Transverse colon (tissue), 4 donors: ENCODE data around the gene PARN. TPM values are rescaled to one million over a fixed set of nuclear protein-coding genes. Genes with fewer than 3 reads are reported as not detected.

ENCODE experiments used
- DNase-seq: peaks from one replicate; pipeline ENCODE4 v3.0.0-alpha.2; 2019
- H3K27ac ChIP-seq, 4 donors: fragments of 200-600 bp; sonication (generic); 2 replicates each; pipeline ENCODE4 v1.5.1; 2016 to 2018; ENCODE audit warnings: inconsistent platforms in 4 of 4
- H3K27me3 ChIP-seq: fragments of 200-600 bp; sonication (generic); 2 replicates; pipeline ENCODE4 v1.5.1; 2017; ENCODE audit warnings: inconsistent platforms
- H3K36me3 ChIP-seq, 4 donors: fragments of 200-600 bp; sonication (generic); 2 replicates each; pipeline ENCODE4 v1.5.1; 2017 to 2019; ENCODE audit warnings: inconsistent platforms in 4 of 4
- H3K4me1 ChIP-seq, 4 donors: fragments of 200-600 bp; sonication (generic); 2 replicates each; pipeline ENCODE4 v1.5.1; 2017 to 2020; ENCODE audit warnings: inconsistent platforms in 4 of 4
- H3K4me3 ChIP-seq, 4 donors: fragments of 200-600 bp; sonication (generic); 1 replicate in 1 of 4; 2 replicates in 3 of 4; pipeline versions ENCODE4 v1.5.1 to v1.6.1; 2017 to 2019; ENCODE audit warnings: inconsistent platforms in 4 of 4
- H3K9me3 ChIP-seq, 2 donors: fragments of 200-600 bp; sonication (generic); 2 replicates each; pipeline ENCODE4 v1.5.1; 2017 to 2019; ENCODE audit warnings: inconsistent platforms in 2 of 2
- CTCF ChIP-seq, 5 experiments: fragments of 200-600 bp in 3 of 5; fragments of 450-650 bp in 2 of 5; sonication (generic) in 3 of 5; IDR thresholded peaks; 1 replicate in 2 of 5; 2 replicates in 3 of 5; pipeline ENCODE4 v1.5.1; 2016 to 2017; ENCODE audit warnings: antibody characterized with exemption in 5 of 5, inconsistent platforms in 3 of 5, mild to moderate bottlenecking in 2 of 5, moderate library complexity in 1 of 5
- EP300 ChIP-seq: sonication (generic); formaldehyde crosslinking; IDR thresholded peaks from one replicate; pipeline ENCODE4 v1.6.1; 2017; ENCODE audit warnings: antibody characterized with exemption, low read depth
- POLR2A ChIP-seq: fragments of 450-650 bp; IDR thresholded peaks from one replicate; pipeline ENCODE4 v1.6.1; 2016; ENCODE audit warnings: antibody characterized with exemption, mild to moderate bottlenecking, moderate library complexity
- POLR2AphosphoS5 ChIP-seq, 3 donors: sonication (generic); formaldehyde crosslinking; IDR thresholded peaks; one replicate each; pipeline ENCODE4 v1.6.1; 2016; ENCODE audit warnings: antibody characterized with exemption in 3 of 3
- WGBS, 2 donors: methylation state at CpG; one replicate each; pipeline ENCODE4 v1.1.5; 2018; ENCODE audit warnings: low coverage in 1 of 2; 5-methylcytosine and 5-hydroxymethylcytosine counted together
- in situ Hi-C, 4 donors: fragments of 200-750 bp; cut with MboI; loops; one replicate each; pipeline versions ENCODE4 v1.15.0 to v1.15.1; 2017; ENCODE audit warnings: low sequenced_read_pairs in 3 of 4, low pct_ligation_motif_present in 1 of 4, low pct_unique_long_range_greater_than_20kb in 1 of 4
- intact Hi-C: fragments of 100-400 bp; cut with DNase I; formaldehyde crosslinking; loops from one replicate; pipeline ENCODE4 v1.15.1; 2023; ENCODE audit warnings: low total_unique reads
- total RNA-seq, 4 donors: library from RNA; depleted of rRNA; stranded (reverse); fragments of >200 nt; gene quantifications; one replicate each; pipeline ENCODE4 v1.1.0, GENCODE V29; 2016

Gene PARN
- total RNA-seq, 4 donors from 2014 or later = 26.9 to 57.3 (median 34.1) TPM

- Histone ChIP-seq H3K4me3 (no peak overlapping the region), H3K27ac (no peak overlapping the region), H3K36me3 (no peaks in the 10 kb centered on the region), H3K27me3 (no peaks in the 10 kb centered on the region), H3K4me1 (peaks cover 0 to 6% (median 0%) of the 10 kb centered on the region in 4 donors), H3K9me3 (no peaks in the 10 kb centered on the region)
- in situ Hi-C loops = loop anchor here in 3 of 4 donors (10.0 kb wide), 3 partner anchors 216 to 276 kb away; no protein-coding TSS in a partner anchor
- WGBS, 2 donors = 94 to 100% methylated on average over 1 to 2 of the region's 2 CpGs
- no peak for DNase-seq
- intact Hi-C loops = loop anchor here (10.0 kb wide), 1 partner anchor 596 kb away; the partner anchor contains the start of gene ERCC4
- TF ChIP-seq CTCF (IDR thresholded peaks at IDR 0.05) (no peak), POLR2AphosphoS5 (IDR thresholded peaks at IDR 0.05) (no peak), EP300 (no peak), POLR2A (no peak)
These were observed 109.3 kb downstream of the PARN start for GRCh38 chr16:14520753-14521152.

- in situ Hi-C loops = no loop called here
- WGBS, 2 donors = 80 to 96% methylated on average over 2 to 3 of the region's 3 CpGs
- peaks cover 0 to 7% (median 0%) of the 10 kb centered on the region in 4 donors for H3K4me1 ChIP-seq
- H3K9me3 ChIP-seq = no peaks in the 10 kb centered on the region
- H3K27me3 ChIP-seq = no peaks in the 10 kb centered on the region
- no peak for DNase-seq
- no peaks in the 10 kb centered on the region for H3K36me3 ChIP-seq
- intact Hi-C loops = no loop called here
- H3K27ac ChIP-seq = no peak overlapping the region
- no peak overlapping the region for H3K4me3 ChIP-seq
- TF ChIP-seq POLR2A (no peak), POLR2AphosphoS5 (IDR thresholded peaks at IDR 0.05) (no peak), EP300 (no peak)
These were observed 115.1 kb downstream of the PARN start for GRCh38 chr16:14514967-14515366.

DNA sequence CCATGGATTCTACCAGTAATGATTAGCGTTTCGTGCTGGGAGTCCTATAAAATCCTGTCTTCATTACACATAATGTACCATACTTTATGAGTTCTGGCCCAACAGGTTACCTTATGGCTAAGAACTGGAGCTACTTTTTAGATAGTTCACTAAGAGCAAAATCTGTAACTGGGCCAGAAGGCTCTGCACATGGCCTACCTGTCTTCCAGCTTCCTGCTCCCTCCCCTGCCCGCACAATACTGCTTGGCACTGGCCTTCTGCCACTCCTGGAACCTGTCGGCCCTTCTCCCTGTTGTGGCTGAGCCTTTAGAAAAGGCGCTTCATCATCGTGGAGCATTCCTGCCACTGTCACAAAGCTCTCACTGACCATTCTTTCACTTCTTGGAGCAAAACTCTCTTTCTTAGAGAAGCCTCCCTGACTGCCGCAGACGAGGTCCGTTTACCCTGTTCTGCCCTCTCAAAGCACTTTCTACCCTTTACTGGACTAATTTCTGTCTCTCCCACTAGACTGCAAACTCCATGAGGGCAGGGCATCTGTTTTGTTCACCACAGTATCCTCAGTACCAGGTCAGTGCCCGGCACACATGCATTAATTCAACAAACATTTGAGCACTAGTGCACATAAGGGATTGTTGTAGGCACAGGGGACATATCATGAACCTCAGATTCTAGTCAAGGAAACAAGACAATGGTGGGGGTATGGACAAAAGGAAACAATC is 116.5 kb downstream of the PARN start:
- intact Hi-C loops = no loop called here
- DNase-seq = no peak
- no peaks in the 10 kb centered on the region for H3K36me3 ChIP-seq
- no peak overlapping the region for H3K4me3 ChIP-seq
- H3K9me3 ChIP-seq = no peaks in the 10 kb centered on the region
- 97 to 98% methylated on average over 8 to 10 of the region's 10 CpGs for WGBS, 2 donors
- H3K4me1 ChIP-seq = peaks cover 0 to 7% (median 0%) of the 10 kb centered on the region in 4 donors
- in situ Hi-C loops = no loop called here
- TF ChIP-seq CTCF (IDR thresholded peaks at IDR 0.05) = no peak
- no peak for TF ChIP-seq EP300
- TF ChIP-seq POLR2A = no peak
- no peak for TF ChIP-seq POLR2AphosphoS5 (IDR thresholded peaks at IDR 0.05)
- no peaks in the 10 kb centered on the region for H3K27me3 ChIP-seq
- H3K27ac ChIP-seq = no peak overlapping the region

DNA sequence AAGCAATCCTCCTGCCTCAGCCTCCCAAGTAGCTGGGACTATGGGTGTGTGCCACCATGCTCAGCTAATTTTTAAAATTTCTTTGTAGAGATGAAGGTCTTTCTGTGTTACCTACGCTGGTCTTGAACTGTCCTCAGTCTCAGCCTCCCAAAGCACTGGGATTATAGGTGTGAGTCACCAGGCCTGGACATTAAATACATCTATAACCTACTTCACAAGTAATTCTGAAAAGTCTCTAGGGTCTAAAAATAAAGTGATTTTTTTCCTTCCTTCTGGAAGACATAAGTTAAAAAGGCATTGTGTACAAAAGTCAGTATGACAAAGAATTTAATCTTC is 118.3 kb downstream of the PARN start:
- intact Hi-C loops = no loop called here
- in situ Hi-C loops = no loop called here

More for the DNA sequence above, 118.3 kb downstream of the PARN start:
- H3K9me3 ChIP-seq = no peaks in the 10 kb centered on the region
- no peaks in the 10 kb centered on the region for H3K36me3 ChIP-seq
- no peak for DNase-seq
- whole genome bisulfite sequencing, 2 donors = 94 to 100% methylated on average over 1 of the region's 1 CpG
- H3K27ac ChIP-seq = no peak overlapping the region
- H3K27me3 ChIP-seq = no peaks in the 10 kb centered on the region
- TF ChIP-seq EP300 (no peak), POLR2A (no peak), CTCF (IDR thresholded peaks at IDR 0.05) (no peak), POLR2AphosphoS5 (IDR thresholded peaks at IDR 0.05) (no peak)
- H3K4me1 ChIP-seq = peaks cover 0 to 7% (median 0%) of the 10 kb centered on the region in 4 donors
- no peak overlapping the region for H3K4me3 ChIP-seq
